Adipose tissue (tissue), 3 donors: ENCODE measurements around the gene GTPBP8. TPM values are rescaled to one million over a fixed set of nuclear protein-coding genes. Genes with fewer than 3 reads are reported as not detected.
"Not testable (repeated sequence)": the region's sequence is repeated elsewhere in the genome, so short reads cannot be mapped to it uniquely, and the experiment has no call there.

ENCODE experiments used
- H3K27ac ChIP-seq: one replicate; pipeline ENCODE4 v1.5.1; 2013; ENCODE audit warnings: low read depth, low read length
- WGBS, 3 donors: extraction: QIAGEN DNeasy Blood & Tissue Kit; methylation state at CpG; one replicate each; pipeline ENCODE4 v1.1.7; 2013; 5-methylcytosine and 5-hydroxymethylcytosine counted together
- polyA plus RNA-seq, 3 donors: library from polyadenylated mRNA; stranded (reverse); fragments of 200-250 nt; gene quantifications; one replicate each; pipeline ENCODE4 v1.2.3, GENCODE V29; 2013
- donor health status: healthy with polysubstance abuse.
- donor health status: Bipolar disorder and iron deficiency.
- donor health status: healthy.

GTPBP8 gene
- polyA plus RNA-seq, 3 donors, result 8.9 to 13.1 (median 12.3) TPM

- 70 to 79% (median 78%) methylated on average over 2 of the region's 2 CpGs for WGBS, 3 donors
- no peak overlapping the region for H3K27ac ChIP-seq
These were observed 52.9 kb downstream of the GTPBP8 start for GRCh38 chr3:113043686-113044085.

DNA sequence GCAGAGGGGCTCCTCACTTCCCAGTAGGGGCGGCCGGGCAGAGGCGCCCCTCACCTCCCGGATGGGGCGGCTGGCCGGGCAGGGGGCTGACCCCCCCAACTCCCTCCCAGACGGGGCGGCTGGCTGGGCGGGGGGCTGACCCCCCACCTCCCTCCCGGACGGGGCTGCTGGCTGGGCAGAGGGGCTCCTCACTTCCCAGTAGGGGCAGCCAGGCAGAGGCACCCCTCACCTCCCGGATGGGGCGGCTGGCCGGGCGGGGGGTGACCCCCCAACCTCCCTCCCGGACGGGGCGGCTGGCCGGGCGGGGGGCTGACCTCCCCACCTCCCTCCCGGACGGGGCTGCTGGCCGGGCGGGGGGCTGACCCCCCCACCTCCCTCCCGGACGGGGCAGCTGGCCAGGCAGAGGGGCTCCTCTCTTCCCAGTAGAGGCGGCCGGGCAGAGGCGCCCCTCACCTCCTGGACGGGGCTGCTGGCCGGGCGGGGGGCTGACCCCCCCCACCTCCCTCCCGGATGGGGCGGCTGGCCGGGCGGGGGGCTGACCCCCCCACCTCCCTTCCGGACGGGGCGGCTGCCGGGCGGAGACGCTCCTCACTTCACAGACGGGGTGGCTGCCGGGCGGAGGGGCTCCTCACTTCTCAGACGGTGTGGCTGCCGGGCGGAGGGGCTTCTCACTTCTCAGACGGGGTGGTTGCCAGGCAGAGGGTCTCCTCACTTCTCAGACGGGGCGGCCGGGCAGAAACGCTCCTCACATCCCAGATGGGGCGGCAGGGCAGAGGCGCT lies 55.6 kb downstream of the GTPBP8 start:
- 82 to 96% (median 94%) methylated on average over 17 to 49 of the region's 55 CpGs for WGBS, 3 donors
- H3K27ac ChIP-seq, result not testable (repeated sequence)

- 4 to 6% (median 5%) methylated on average over 12 of the region's 12 CpGs for WGBS, 3 donors
- H3K27ac ChIP-seq, result no peak overlapping the region
These were observed 60.5 kb downstream of the GTPBP8 start for GRCh38 chr3:113051302-113051711.

Other genes starting within 250 kb of the GTPBP8 start
- not detected for gene CD200R1L, start 144.1 kb upstream of the GTPBP8 start, polyA plus RNA-seq
- 1 to 10 TPM in 2 of 3 donors, under 1 TPM in 1; 0.18 to 1.8 (median 1.1) TPM for gene CD200R1, start 15.9 kb upstream of the GTPBP8 start, polyA plus RNA-seq
- 10 to 100 TPM in 2 of 3 donors, 1 to 10 TPM in 1; 8.9 to 32.3 (median 29.0) TPM for gene BOC, start 220.6 kb downstream of the GTPBP8 start, polyA plus RNA-seq